Thyroid gland (tissue), 4 donors: ENCODE measurements around the gene SALL3. TPM values are rescaled to one million over a fixed set of nuclear protein-coding genes. Genes with fewer than 3 reads are reported as not detected.

Experiments
- DNase-seq, 2 donors: peaks; one replicate each; pipeline ENCODE4 v3.0.0-alpha.2; 2019
- H3K27ac ChIP-seq, 3 donors: fragments of 200-600 bp; sonication (generic); 1 replicate in 2 of 3; 2 replicates in 1 of 3; pipeline ENCODE4 v1.5.1; 2016 to 2019; ENCODE audit warnings: mild to moderate bottlenecking in 1 of 3, moderate library complexity in 1 of 3
- H3K27me3 ChIP-seq: fragments of 200-600 bp; sonication (generic); one replicate; pipeline ENCODE4 v1.5.1; 2019
- H3K36me3 ChIP-seq, 2 donors: fragments of 200-600 bp; sonication (generic); one replicate each; pipeline ENCODE4 v1.5.1; 2016 to 2019
- H3K4me1 ChIP-seq, 2 donors: fragments of 200-600 bp; sonication (generic); one replicate each; pipeline ENCODE4 v1.5.1; 2017 to 2019
- H3K4me3 ChIP-seq, 3 donors: fragments of 200-600 bp; sonication (generic); replicated peaks in 1 of 3; 1 replicate in 2 of 3; 2 replicates in 1 of 3; pipeline ENCODE4 v1.5.1; 2016; ENCODE audit warnings: mild to moderate bottlenecking in 1 of 3
- H3K9me3 ChIP-seq: fragments of 200-600 bp; sonication (generic); one replicate; pipeline ENCODE4 v1.5.1; 2017
- CTCF ChIP-seq, 6 experiments: fragments of 200-600 bp in 3 of 6; fragments of 450-650 bp in 3 of 6; sonication (generic) in 3 of 6; IDR thresholded peaks; one replicate each; pipeline ENCODE4 v1.5.1; 2016 to 2019; ENCODE audit warnings: antibody characterized with exemption in 6 of 6, mild to moderate bottlenecking in 2 of 6, inconsistent platforms in 1 of 6, moderate library complexity in 1 of 6
- POLR2A ChIP-seq, 2 donors: fragments of 450-650 bp; IDR thresholded peaks; one replicate each; pipeline ENCODE4 v1.6.1; 2017; ENCODE audit warnings: antibody characterized with exemption in 2 of 2, mild to moderate bottlenecking in 2 of 2, moderate library complexity in 1 of 2
- WGBS, 2 donors: methylation state at CpG; one replicate each; pipeline ENCODE4 v1.1.5; 2017; 5-methylcytosine and 5-hydroxymethylcytosine counted together
- intact Hi-C: fragments of 100-400 bp; cut with DNase I; formaldehyde crosslinking; loops from one replicate; pipeline ENCODE4 v1.15.1; 2023
- total RNA-seq, 4 donors: library from RNA; depleted of rRNA; stranded (reverse); fragments of >200 nt; gene quantifications; one replicate each; pipeline ENCODE4 v1.2.3, GENCODE V29; 2016

The SALL3 gene
- total RNA-seq, 4 donors from 2014 or later: 0.11 to 0.13 TPM; not detected in 2

- H3K4me1 ChIP-seq: peaks cover 0 to 11% of the 10 kb centered on the region in 2 donors
- DNase-seq: no peak
- no peaks in the 10 kb centered on the region for H3K9me3 ChIP-seq
- no peak overlapping the region for H3K27ac ChIP-seq
- H3K36me3 ChIP-seq: no peaks in the 10 kb centered on the region
- TF ChIP-seq POLR2A (IDR thresholded peaks at IDR 0.05) (no peak), CTCF (IDR thresholded peaks at IDR 0.05) (no peak)
- intact Hi-C loops: no loop called here
- H3K4me3 ChIP-seq: no peak overlapping the region
- peaks cover 41% of the 10 kb centered on the region for H3K27me3 ChIP-seq
- 39 to 50% methylated on average over 3 of the region's 3 CpGs for WGBS, 2 donors
Measured at GRCh38 chr18:78983512-78983911, 3.9 kb downstream of the SALL3 start.

DNA sequence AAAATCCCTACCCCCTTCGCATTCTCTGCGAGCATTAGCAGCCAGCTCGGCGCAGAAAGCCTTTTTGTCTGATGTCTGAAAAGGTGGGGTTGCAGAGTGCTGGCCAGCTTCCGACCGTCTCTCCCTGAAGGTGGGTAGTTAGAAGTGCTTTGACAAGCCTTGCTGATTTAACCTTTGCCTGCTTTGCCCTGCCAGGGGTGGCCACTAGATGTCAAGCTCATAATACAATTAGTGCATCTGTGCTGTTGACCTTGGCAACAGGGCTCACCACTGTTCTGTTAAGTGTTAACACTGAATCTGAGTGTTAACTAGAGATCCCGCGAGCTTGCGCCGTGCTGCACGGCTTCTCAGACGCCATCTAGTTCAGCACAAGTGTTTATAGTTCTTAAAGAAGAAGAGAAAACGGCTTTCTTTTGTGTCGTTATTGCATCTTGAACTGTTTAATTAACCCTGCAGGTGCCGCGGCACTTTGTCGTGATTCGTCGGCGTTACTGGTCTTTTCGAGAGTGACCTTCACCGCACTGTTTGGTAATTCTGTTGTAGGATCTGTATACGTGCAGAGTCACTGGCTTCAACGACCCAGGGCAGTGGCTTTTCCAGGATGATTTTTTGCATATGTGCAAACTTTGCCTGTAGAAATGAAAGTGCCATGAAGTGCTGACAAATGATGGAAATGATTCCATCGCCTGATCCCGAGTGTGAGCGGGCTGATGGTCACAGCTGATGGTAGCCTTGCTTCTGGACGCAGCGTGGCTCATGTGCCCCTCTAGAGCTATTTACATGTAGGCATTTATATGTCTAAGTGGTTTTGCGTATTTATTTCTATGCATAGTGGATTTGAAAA is 5.5 kb downstream of the SALL3 start:
- no peak for TF ChIP-seq POLR2A (IDR thresholded peaks at IDR 0.05)
- TF ChIP-seq CTCF (IDR thresholded peaks at IDR 0.05): no peak
- Histone ChIP-seq H3K9me3 (no peaks in the 10 kb centered on the region), H3K36me3 (no peaks in the 10 kb centered on the region), H3K27ac (no peak overlapping the region), H3K4me1 (peaks cover 0 to 11% of the 10 kb centered on the region in 2 donors), H3K4me3 (no peak overlapping the region), H3K27me3 (peaks cover 41% of the 10 kb centered on the region)
- intact Hi-C loops: loop anchor here (5.0 kb wide), 1 partner anchor 328 kb away; no protein-coding TSS in a partner anchor
- WGBS, 2 donors: 22 to 25% methylated on average over 30 of the region's 30 CpGs
- no peak for DNase-seq

GRCh38 chr18:78986018-78986481 is 6.4 kb downstream of the SALL3 start:
- intact Hi-C loops: loop anchor here (5.0 kb wide), 1 partner anchor 329 kb away; no protein-coding TSS in a partner anchor
- H3K4me1 ChIP-seq: peaks cover 0 to 2% of the 10 kb centered on the region in 2 donors
- DNase-seq: peak; percentile 33 to 40
- no peak overlapping the region for H3K4me3 ChIP-seq
- no peaks in the 10 kb centered on the region for H3K9me3 ChIP-seq
- no peaks in the 10 kb centered on the region for H3K36me3 ChIP-seq
- no peak overlapping the region for H3K27ac ChIP-seq
- WGBS, 2 donors: 12 to 17% methylated on average over 20 of the region's 20 CpGs
- peak in 5 of 6 experiments; percentile 11 to 66 (median 51) for TF ChIP-seq CTCF (IDR thresholded peaks at IDR 0.05)
- TF ChIP-seq POLR2A (IDR thresholded peaks at IDR 0.05): no peak
- H3K27me3 ChIP-seq: peaks cover 36% of the 10 kb centered on the region

DNA sequence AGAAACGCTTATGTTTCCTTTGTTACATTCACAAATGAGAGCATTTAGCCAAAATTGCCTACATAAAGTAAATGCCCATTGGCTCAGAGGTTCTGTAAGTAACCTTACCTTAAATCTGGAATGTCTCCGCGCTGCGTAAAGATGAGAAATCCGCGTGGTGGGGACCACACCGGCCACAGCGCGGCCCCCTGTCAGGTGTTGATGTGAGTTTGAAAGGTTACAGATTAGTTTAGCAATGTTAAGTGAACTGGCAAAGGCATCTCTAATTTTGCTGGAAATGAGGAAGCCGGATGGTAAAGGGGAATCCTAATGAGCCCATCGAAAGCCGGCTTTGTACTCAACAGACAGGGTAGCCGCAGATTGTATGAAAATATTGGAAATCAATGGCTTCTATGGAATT is 11.8 kb downstream of the SALL3 start:
- Histone ChIP-seq H3K27ac (no peak overlapping the region), H3K27me3 (no peaks in the 10 kb centered on the region), H3K4me1 (no peaks in the 10 kb centered on the region), H3K36me3 (no peaks in the 10 kb centered on the region), H3K4me3 (no peak overlapping the region), H3K9me3 (no peaks in the 10 kb centered on the region)
- intact Hi-C loops: no loop called here
- no peak for DNase-seq
- TF ChIP-seq CTCF (IDR thresholded peaks at IDR 0.05): no peak
- TF ChIP-seq POLR2A (IDR thresholded peaks at IDR 0.05): no peak
- WGBS, 2 donors: 76 to 77% methylated on average over 13 of the region's 13 CpGs
